Testis (tissue), 3 donors: ENCODE measurements around the gene JAKMIP1. TPM values are rescaled to one million over a fixed set of nuclear protein-coding genes. Genes with fewer than 3 reads are reported as not detected.
A peak's percentile ranks its signal among the peaks of the same experiment; 100 is the strongest.

ENCODE experiments used
- DNase-seq: peaks from one replicate; pipeline ENCODE4 v3.0.0-alpha.2; 2019
- H3K27ac ChIP-seq, 2 donors: fragments of 200-600 bp; sonication (generic); one replicate each; pipeline ENCODE4 v1.5.1; 2019
- H3K27me3 ChIP-seq: fragments of 200-600 bp; sonication (generic); one replicate; pipeline ENCODE4 v1.5.1; 2019
- H3K36me3 ChIP-seq: fragments of 200-600 bp; sonication (generic); one replicate; pipeline ENCODE4 v1.5.1; 2017; ENCODE audit warnings: low read depth; ENCODE audit errors: missing control alignments
- H3K4me1 ChIP-seq: fragments of 200-600 bp; sonication (generic); one replicate; pipeline ENCODE4 v1.5.1; 2019
- H3K4me3 ChIP-seq, 2 donors: fragments of 200-600 bp; sonication (generic); one replicate each; pipeline ENCODE4 v1.5.1; 2017 to 2019
- H3K9me3 ChIP-seq: fragments of 200-600 bp; sonication (generic); one replicate; pipeline ENCODE4 v1.5.1; 2017
- CTCF ChIP-seq, 3 experiments: fragments of 450-650 bp in 2 of 3; fragments of 200-600 bp in 1 of 3; sonication (generic) in 1 of 3; IDR thresholded peaks; one replicate each; pipeline ENCODE4 v1.5.1; 2016 to 2019; ENCODE audit warnings: antibody characterized with exemption in 3 of 3, mild to moderate bottlenecking in 2 of 3, moderate library complexity in 1 of 3
- POLR2A ChIP-seq: fragments of 450-650 bp; IDR thresholded peaks from one replicate; pipeline ENCODE4 v1.6.1; 2017; ENCODE audit warnings: antibody characterized with exemption, mild to moderate bottlenecking, moderate library complexity
- WGBS, 2 donors: methylation state at CpG; one replicate each; pipeline ENCODE4 v1.1.5; 2018; 5-methylcytosine and 5-hydroxymethylcytosine counted together
- intact Hi-C: fragments of 100-400 bp; cut with DNase I; formaldehyde crosslinking; loops from one replicate; pipeline ENCODE4 v1.15.1; 2023; ENCODE audit warnings: low total_unique reads
- polyA plus RNA-seq: library from polyadenylated mRNA; stranded (reverse); fragments of 350-450 nt; fragmentation: Illumina TruSeq; extraction: RNeasy Lipid Tissue Mini Kit (QIAGEN cat#74804); gene quantifications from one replicate; pipeline ENCODE4 v1.2.3, GENCODE V29; 2014; ENCODE audit warnings: low read depth, low replicate concordance; ENCODE audit not compliant: insufficient read depth
- total RNA-seq, 2 donors: library from RNA; depleted of rRNA; stranded (reverse); fragments of >200 nt; gene quantifications; one replicate each; pipeline ENCODE4 v1.2.3, GENCODE V29; 2016

JAKMIP1 gene
- total and polyA plus RNA-seq, 3 donors from 2014 or later, result 10.7 to 18.1 (median 15.2) TPM

DNA sequence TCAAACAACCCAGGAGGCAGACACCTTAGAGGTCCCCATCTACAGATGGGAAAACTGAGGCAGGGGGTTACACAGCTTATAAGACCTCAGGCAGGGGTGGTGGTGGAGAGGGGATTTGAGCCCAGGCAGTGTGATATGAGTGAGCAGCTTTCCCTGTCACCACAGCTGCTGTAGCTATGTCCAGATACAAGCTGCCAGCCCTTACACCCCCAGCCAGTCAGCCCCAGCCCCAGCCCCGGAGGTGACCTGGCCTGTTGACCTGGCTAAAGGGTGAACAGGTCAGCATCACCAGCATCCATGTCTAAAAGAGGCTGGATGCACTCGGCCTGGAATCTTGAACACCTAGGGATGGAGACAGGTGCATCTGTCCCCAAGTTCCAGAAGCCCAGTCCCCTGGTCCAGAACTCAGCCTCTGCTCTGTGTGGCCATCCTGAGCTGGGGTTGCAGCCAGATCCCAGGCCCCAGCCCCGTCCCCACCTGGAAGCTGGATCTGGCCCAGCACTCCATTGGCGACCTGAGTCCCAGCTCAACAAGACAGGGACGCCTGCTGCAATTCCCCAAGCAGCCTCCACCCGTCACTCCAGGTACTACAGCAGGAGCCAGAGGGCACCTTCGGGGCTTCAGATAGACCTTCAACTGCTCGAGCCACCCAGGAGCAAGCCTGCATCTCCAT is 89.5 kb downstream of the JAKMIP1 start:
- DNase-seq, result peak; percentile 1
- TF ChIP-seq POLR2A (no peak), CTCF (IDR thresholded peaks at IDR 0.05) (no peak)
- no peaks in the 10 kb centered on the region for H3K27me3 ChIP-seq
- H3K27ac ChIP-seq, result no peak overlapping the region
- 90% methylated on average over 8 of the region's 8 CpGs; no CpG with 5 or more reads in 1 of the 2 donors for WGBS, 2 donors
- H3K36me3 ChIP-seq, result no peaks in the 10 kb centered on the region
- H3K4me1 ChIP-seq, result no peaks in the 10 kb centered on the region
- no peak overlapping the region for H3K4me3 ChIP-seq
- intact Hi-C loops, result no loop called here
- H3K9me3 ChIP-seq, result no peaks in the 10 kb centered on the region

DNA sequence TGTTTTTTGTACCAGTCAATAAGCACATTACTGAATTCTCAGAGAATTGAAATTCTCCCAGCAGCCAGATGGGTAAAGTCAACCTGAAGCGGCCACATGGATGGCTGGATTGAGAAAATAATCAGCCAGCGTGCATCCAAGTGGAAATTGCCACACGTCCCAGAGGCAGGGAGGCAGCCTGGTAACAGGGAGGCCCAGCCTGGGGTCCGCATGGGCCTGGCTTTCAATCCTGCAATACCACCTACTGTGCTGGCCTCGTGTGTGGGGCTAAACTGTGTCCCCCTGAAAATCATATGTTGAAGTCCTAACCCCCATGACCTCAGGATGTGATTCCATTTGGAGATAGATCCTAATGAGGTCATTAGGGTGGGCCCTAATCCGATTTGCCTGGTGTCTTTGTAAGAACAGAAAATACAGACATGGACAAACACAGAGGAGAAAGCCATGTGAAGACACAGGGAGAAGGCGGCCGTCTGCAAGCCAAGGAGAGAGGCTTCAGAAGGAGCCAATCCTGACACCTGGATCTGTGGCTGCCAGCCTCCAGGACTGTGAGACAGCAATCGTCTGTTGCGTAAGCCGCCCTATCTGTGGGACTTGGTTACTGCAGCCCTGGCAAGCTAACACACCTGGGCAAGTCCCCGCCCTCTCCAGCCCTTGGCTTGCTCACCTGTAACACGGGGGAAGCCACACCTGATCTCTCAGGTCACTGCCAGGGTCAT is 90.3 kb downstream of the JAKMIP1 start:
- 66 to 75% methylated on average over 8 to 13 of the region's 13 CpGs for WGBS, 2 donors
- H3K36me3 ChIP-seq, result no peaks in the 10 kb centered on the region
- TF ChIP-seq CTCF (IDR thresholded peaks at IDR 0.05) (peak; percentile 19 to 22 (median 21)), POLR2A (no peak)
- H3K27me3 ChIP-seq, result no peaks in the 10 kb centered on the region
- no peaks in the 10 kb centered on the region for H3K4me1 ChIP-seq
- no peaks in the 10 kb centered on the region for H3K9me3 ChIP-seq
- peak; percentile 6 for DNase-seq
- no peak overlapping the region for H3K4me3 ChIP-seq
- intact Hi-C loops, result no loop called here
- H3K27ac ChIP-seq, result no peak overlapping the region

GRCh38 chr4:6107886-6108285 is 92.5 kb downstream of the JAKMIP1 start:
- 78 to 82% methylated on average over 4 of the region's 4 CpGs for WGBS, 2 donors
- no peaks in the 10 kb centered on the region for H3K4me1 ChIP-seq
- H3K27me3 ChIP-seq, result no peaks in the 10 kb centered on the region
- H3K9me3 ChIP-seq, result no peaks in the 10 kb centered on the region
- intact Hi-C loops, result no loop called here
- TF ChIP-seq POLR2A (no peak), CTCF (IDR thresholded peaks at IDR 0.05) (no peak)
- H3K4me3 ChIP-seq, result no peak overlapping the region
- no peaks in the 10 kb centered on the region for H3K36me3 ChIP-seq
- H3K27ac ChIP-seq, result no peak overlapping the region
- DNase-seq, result peak; percentile 6

GRCh38 chr4:6107114-6107791 is 93.1 kb downstream of the JAKMIP1 start:
- H3K4me3 ChIP-seq, result no peak overlapping the region
- no peaks in the 10 kb centered on the region for H3K4me1 ChIP-seq
- TF ChIP-seq CTCF (IDR thresholded peaks at IDR 0.05), result no peak
- TF ChIP-seq POLR2A, result no peak
- no peak overlapping the region for H3K27ac ChIP-seq
- H3K9me3 ChIP-seq, result no peaks in the 10 kb centered on the region
- DNase-seq, result peak; percentile 2
- 91 to 92% methylated on average over 14 of the region's 14 CpGs for WGBS, 2 donors
- intact Hi-C loops, result no loop called here
- no peaks in the 10 kb centered on the region for H3K36me3 ChIP-seq
- H3K27me3 ChIP-seq, result no peaks in the 10 kb centered on the region
